Activated CD8-positive, alpha-beta memory T cell treated with anti-CD3 and anti-CD28 coated beads, Interleukin-2, amount 50 U/mL, for 24 hours (primary cell): ENCODE measurements around the gene MACROD2.

Experiments used
- DNase-seq: peaks from one replicate; pipeline ENCODE4 v3.0.0-alpha.2; 2020; ENCODE audit errors: extremely low read depth

Gene MACROD2

DNA sequence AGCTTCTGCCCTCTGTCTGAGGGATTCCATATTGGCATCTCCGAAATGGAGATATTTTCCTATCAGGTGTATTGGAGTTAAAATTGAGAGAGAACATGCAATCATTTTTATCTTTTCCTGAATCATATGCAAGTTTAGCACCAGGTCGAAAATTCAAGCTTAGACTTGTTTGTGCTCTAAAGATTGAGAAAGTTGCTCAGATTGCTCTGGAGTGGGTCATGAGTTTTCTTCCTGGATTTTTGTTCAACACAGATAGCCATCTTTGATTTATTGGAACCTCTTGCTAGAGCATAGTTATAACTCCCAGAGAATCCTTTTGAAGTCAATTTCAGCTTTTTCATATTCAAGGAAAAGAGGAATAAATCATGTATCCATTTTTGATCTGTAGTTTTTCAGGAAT lies 715.6 kb downstream of the MACROD2 start:
- DNase-seq, result no peak

- DNase-seq, result no peak
Observed at GRCh38 chr20:14711652-14712051, 716.3 kb downstream of the MACROD2 start.

- no peak for DNase-seq
Observed at GRCh38 chr20:14712302-14712739, 717.0 kb downstream of the MACROD2 start.

DNA sequence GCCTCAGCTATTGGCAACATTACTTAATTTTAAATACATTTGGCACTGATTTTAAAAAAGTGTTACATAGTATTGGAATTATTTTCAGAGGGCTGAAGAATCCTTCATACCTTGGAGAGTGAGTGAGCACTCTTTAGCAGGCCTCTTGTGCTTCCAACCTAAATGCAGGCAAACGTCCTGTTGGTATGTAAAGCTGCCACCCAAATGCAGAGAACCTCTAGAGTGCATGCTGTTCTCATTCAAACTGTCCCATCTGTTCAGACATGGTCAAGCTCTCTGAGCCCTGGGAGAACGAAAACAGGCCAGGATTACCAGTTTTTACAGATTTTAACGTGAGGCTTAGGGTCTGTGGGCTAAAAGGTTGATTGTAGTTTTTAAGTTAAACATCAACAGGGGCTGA lies 720.1 kb downstream of the MACROD2 start:
- no peak for DNase-seq

DNA sequence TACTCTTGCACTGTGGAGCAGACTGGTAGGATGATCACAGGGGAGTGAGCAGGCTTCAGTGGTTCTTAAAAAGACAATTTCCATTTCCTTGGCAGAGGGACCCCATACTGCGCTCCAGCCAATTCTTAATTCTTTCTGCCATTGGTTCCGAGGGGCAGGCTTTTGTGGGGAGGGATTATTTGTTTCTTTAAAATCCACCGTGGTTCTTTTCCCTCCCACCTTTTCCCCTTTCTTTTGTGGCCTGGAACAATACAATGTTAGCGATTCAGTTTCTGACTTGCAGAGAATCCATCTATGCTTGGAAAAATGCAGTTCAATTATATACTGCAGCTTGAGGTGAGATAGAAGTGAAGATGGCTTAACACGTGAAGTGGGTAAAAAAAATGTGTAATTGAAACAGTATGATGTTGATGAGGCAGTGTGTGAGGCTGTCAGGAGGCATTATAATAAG lies 721.1 kb downstream of the MACROD2 start:
- no peak for DNase-seq

DNA sequence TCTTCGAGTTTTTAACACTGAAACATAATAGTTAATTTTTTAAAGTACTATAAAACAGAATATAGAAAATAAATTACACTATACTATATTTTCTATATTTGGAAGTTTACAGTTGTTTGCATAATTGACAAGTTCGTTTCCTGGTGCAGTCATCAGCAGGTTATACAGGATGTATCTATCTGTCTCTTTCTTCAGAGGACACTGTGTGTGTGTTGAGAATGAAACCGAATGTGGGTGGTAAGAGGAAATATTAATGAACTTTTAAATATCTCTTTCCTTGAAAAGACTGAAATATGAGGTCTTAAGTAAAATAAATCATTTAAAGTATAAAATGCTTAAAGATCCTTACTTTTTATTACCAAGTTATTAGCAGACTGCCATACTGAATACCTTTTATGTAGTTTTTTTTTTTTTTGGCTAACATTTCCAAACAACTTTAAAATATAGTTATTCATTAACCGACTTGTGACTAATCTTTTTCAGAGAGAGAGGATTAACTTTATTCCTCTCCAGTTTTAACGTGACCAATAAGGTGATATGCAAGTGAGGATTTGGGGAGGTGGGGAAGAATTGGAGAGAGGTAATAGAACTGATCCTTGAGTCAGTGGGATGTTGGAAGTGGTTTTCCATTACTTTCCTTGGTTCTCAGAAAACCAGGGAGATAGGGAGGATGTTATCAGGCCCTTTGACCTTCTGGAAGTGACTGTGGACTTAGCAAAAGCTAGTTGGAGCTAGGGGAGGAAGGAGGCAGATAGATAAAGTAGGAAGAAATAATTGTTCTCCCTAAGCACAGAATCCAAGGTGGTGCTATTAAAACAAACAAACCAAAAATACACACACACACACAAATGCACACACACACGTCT lies 722.1 kb downstream of the MACROD2 start:
- DNase-seq, result no peak

DNA sequence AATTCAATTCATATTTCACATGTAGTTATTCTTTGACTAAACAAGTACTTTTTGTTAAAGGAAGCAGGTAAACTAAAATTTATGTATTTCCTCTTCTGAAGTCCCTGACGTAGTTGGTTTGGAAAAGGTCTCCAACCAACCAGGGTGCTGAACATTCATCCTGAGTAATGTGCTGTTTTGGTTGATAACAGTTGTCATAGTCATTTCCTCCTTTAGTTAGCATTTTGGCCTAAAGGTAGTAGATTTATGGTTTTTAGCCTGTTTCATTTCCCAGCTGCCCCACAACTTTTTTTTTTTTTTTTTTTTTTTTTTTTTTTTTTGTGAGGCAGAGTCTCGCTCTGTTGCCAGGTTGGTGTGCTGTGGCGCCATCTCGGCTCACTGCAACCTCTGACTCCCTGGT lies 724.9 kb downstream of the MACROD2 start:
- no peak for DNase-seq

DNA sequence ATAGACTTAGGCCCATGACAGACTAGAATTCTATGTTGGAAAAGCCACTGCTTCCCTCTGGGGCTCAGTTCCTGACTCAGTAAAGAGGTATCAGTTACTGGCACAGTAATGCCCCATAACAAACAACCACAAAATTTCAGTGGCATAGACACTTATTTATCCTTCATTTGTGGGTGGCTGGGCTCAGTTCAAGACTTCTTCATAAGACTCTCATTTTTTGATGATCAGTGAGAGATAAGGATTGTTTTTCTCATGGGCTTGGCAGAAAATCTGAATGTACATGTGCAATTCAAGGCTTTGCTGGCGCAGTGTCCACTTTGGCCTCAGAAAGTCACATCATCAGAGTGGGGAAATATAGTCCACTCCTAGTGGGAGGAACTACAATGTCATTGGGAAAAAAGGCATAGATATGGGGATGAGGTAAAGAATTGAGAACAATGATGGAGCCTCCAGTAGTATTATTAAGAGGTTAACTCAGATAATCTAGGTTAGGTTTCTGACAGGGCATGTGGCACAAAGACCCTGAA lies 726.7 kb downstream of the MACROD2 start:
- DNase-seq, result no peak

DNA sequence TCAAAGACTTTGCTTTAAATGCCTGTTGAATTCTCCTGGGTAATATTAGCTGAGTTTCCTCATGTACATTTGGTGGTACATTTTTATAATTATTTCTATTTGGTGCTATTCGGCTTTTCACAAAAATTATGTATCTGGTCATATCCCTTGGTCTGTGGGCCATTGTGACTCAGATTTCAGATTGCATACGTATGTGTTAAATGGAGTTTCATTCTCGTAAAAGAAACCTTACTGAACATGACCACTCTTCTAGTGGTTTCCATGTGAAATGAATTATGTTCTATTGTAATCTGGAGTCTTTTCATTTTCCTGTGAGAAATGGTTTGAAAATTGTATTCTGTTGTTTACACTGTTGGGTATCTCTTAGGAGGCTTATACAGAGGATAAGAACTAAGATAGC lies 728.3 kb downstream of the MACROD2 start:
- no peak for DNase-seq

GRCh38 chr20:14724036-14724435 lies 728.7 kb downstream of the MACROD2 start:
- no peak for DNase-seq

DNA sequence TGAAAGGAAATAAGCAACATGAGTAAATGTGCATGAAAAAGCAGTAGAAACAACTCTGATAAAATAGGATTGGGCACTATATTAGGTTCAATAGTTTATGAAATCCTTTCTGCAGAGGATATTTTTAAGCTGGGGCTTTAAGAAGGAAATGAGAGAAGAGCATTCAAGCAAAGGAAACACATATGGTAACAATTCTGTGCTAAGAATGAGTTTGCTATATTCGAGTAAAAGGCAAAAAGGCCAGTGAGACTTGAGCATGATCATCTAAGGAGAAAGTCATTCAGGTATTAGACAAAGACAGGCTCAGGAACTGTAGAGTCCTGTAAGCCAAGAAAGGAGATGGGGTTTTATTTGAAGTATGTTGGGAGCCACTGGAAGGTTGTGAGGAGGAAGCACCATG lies 729.2 kb downstream of the MACROD2 start:
- DNase-seq, result no peak

DNA sequence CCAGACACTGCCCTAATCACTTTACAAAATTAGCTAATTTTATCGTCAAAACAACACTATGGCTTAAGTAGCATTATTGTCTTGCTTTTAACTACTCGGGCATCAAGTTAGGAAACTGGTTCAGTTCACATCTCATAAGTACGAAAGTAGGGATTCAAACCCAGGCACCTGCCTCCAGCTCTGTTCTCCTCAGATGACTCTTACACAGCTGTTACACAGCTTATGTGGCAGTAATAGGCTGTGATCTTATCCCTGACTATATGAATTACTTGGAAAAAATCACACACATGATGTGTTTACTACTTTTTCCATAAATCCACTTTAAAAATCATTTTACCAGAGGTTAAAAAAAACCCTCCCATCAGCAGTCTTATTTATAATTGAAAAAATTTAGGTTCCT lies 731.3 kb downstream of the MACROD2 start:
- DNase-seq, result no peak

DNA sequence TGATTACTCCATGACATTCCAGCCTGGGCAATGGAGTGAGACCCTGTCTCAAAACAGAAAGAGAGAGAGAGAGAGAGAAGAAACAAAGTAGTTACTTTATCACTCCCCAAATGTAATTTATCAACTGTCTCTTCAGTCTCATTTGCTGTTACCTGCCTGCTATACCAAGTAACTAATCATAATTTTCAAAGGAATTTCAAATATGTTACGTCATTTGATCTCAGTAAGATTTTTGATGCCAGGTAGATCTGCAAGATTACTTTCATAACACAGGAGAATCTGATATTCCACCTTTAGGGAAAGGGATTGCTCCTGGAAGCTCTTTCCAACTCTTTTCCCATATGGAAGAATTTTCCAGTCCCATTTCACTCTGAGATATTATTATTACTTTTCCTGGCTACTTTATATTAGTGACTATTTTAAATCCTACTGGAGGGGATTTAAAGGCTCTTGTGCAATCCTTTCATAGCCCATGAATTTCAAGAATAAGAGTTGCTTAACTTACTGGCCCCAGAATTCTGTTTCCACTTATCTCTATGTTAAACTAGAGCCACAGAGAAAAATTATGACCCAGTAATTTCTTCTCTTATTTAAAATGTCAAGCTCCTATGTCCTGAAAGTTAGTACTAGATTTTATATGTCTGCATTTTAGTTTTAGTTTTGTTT lies 732.3 kb downstream of the MACROD2 start:
- DNase-seq, result no peak

- DNase-seq, result no peak
Observed at GRCh38 chr20:14729390-14729789, 734.1 kb downstream of the MACROD2 start.

DNA sequence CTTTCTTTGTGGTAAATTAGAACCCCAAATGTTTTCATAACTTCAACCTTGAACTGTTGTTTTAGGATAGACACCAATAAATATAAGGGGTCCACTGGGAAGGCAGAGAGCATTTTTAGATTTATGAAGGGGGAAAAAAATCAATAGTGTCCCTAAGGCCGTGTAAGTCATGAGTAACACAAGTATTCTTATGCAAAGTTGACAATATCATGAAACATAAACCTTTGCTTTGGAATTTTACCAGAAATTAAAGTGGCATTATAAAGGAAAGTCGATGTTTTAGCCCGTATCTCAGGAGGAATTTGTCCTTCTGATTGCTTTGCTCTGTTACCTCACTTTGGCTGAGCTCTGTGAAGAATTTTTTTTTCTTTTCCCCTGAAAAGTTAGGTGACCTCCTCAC lies 737.0 kb downstream of the MACROD2 start:
- DNase-seq, result no peak

DNA sequence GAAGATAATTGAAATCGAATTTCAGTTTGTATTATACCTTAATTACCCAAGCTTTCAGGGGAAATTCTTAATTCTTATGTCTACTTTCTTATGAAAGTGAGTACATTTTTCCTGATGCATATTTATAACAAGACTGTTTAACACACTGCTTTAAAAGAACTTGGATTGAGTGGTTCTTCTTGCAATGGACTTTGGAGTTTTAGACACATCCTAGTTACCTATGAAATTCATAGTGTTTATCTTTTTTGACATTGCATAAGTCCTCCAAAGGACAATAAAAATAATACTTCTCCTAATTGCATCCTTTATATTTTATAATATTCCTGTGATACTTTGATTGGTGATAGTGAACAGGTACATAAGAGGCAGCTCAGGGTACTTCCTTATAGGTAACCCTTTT lies 737.7 kb downstream of the MACROD2 start:
- DNase-seq, result no peak

GRCh38 chr20:14740380-14740779 lies 745.1 kb downstream of the MACROD2 start:
- DNase-seq, result no peak

GRCh38 chr20:14741616-14742015 lies 746.3 kb downstream of the MACROD2 start:
- no peak for DNase-seq

GRCh38 chr20:14744723-14745122 lies 749.4 kb downstream of the MACROD2 start:
- DNase-seq, result no peak

DNA sequence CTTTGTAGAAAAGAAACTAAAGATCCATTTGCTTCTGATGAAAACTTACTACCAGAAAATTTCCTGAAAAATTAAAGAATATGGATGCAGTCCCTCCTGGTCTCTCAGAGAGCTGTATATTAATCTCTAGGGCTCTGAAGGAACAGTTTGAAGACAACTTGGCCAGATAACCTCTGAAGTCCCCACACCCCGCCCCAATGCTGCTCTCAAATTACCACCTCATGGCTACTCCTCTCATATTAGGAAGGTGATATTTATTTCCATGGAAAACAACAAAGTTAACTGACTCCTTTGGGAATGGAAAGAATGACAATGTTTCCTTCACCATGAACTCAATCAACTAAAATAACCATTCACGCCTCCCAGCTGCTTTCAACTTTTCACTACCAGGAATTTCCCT lies 750.5 kb downstream of the MACROD2 start:
- DNase-seq, result no peak

- DNase-seq, result no peak
Observed at GRCh38 chr20:14751191-14751590, 755.9 kb downstream of the MACROD2 start.

- no peak for DNase-seq
Observed at GRCh38 chr20:14757728-14758127, 762.4 kb downstream of the MACROD2 start.

- no peak for DNase-seq
Observed at GRCh38 chr20:14758356-14758755, 763.0 kb downstream of the MACROD2 start.
